GM18511 (cell line): Measurements from ENCODE around the gene PBOV1.

Experiments used
- ATAC-seq: cut with Tn5 transposase; IDR thresholded peaks from one replicate; pipeline ENCODE4 v1.9.1; 2021; ENCODE audit warnings: mild to moderate bottlenecking, moderate library complexity; ENCODE audit not compliant: unreplicated experiment

The PBOV1 gene

GRCh38 chr6:138218449-138218848 lies at the start of gene PBOV1:
Gene PBOV1 (minus strand): TSS chr6:138218491. CDS start chr6:138218395, 96 bp downstream.
- ATAC-seq = no peak

GRCh38 chr6:138266095-138266494 lies 47.8 kb upstream of the PBOV1 start:
- no peak for ATAC-seq

GRCh38 chr6:138264372-138264880 lies 46.1 kb upstream of the PBOV1 start:
- no peak for ATAC-seq

- ATAC-seq = no peak
These were observed 45.7 kb upstream of the PBOV1 start for GRCh38 chr6:138263963-138264362.

- ATAC-seq = no peak
These were observed 43.0 kb upstream of the PBOV1 start for GRCh38 chr6:138261116-138261780.

- no peak for ATAC-seq
These were observed 40.7 kb upstream of the PBOV1 start for GRCh38 chr6:138258991-138259390.

GRCh38 chr6:138258197-138258596 lies 39.9 kb upstream of the PBOV1 start:
- ATAC-seq = no peak

GRCh38 chr6:138257638-138258040 lies 39.3 kb upstream of the PBOV1 start:
- no peak for ATAC-seq

- ATAC-seq = no peak
These were observed 37.2 kb upstream of the PBOV1 start for GRCh38 chr6:138255443-138255842.

GRCh38 chr6:138253731-138254130 lies 35.4 kb upstream of the PBOV1 start:
- ATAC-seq = no peak

GRCh38 chr6:138250513-138251247 lies 32.4 kb upstream of the PBOV1 start:
- no peak for ATAC-seq

GRCh38 chr6:138250053-138250452 lies 31.8 kb upstream of the PBOV1 start:
- ATAC-seq = no peak

- no peak for ATAC-seq
These were observed 30.6 kb upstream of the PBOV1 start for GRCh38 chr6:138248878-138249277.

GRCh38 chr6:138248011-138248410 lies 29.7 kb upstream of the PBOV1 start:
- no peak for ATAC-seq

- no peak for ATAC-seq
These were observed 28.6 kb upstream of the PBOV1 start for GRCh38 chr6:138246650-138247440.

GRCh38 chr6:138245751-138246150 lies 27.5 kb upstream of the PBOV1 start:
- ATAC-seq = no peak

GRCh38 chr6:138242987-138243592 lies 24.8 kb upstream of the PBOV1 start:
- no peak for ATAC-seq

GRCh38 chr6:138241934-138242333 lies 23.6 kb upstream of the PBOV1 start:
- ATAC-seq = no peak

- ATAC-seq = no peak
These were observed 23.1 kb upstream of the PBOV1 start for GRCh38 chr6:138241381-138241780.

- ATAC-seq = no peak
These were observed 22.4 kb upstream of the PBOV1 start for GRCh38 chr6:138240476-138241245.
